HG02642 (cell line): ENCODE data around the gene SLC39A11.

Experiments
- ATAC-seq: cut with Tn5 transposase; IDR thresholded peaks from one replicate; pipeline ENCODE4 v1.9.1; 2021; ENCODE audit warnings: mild to moderate bottlenecking; ENCODE audit not compliant: unreplicated experiment, poor library complexity

SLC39A11 gene

GRCh38 chr17:72985882-72986720 is 106.4 kb downstream of the SLC39A11 start:
- ATAC-seq = peak; percentile 70

- no peak for ATAC-seq
These were observed 107.6 kb downstream of the SLC39A11 start for GRCh38 chr17:72984926-72985325.

- no peak for ATAC-seq
These were observed 108.2 kb downstream of the SLC39A11 start for GRCh38 chr17:72984145-72984925.

- ATAC-seq = no peak
These were observed 109.8 kb downstream of the SLC39A11 start for GRCh38 chr17:72982680-72983079.

- no peak for ATAC-seq
These were observed 113.8 kb downstream of the SLC39A11 start for GRCh38 chr17:72978593-72979218.

- no peak for ATAC-seq
These were observed 114.6 kb downstream of the SLC39A11 start for GRCh38 chr17:72977771-72978417.

- ATAC-seq = no peak
These were observed 115.3 kb downstream of the SLC39A11 start for GRCh38 chr17:72976971-72977770.

GRCh38 chr17:72975509-72975908 is 117.0 kb downstream of the SLC39A11 start:
- ATAC-seq = no peak

GRCh38 chr17:72974605-72975232 is 117.8 kb downstream of the SLC39A11 start:
- no peak for ATAC-seq

GRCh38 chr17:72972263-72972951 is 120.1 kb downstream of the SLC39A11 start:
- no peak for ATAC-seq

GRCh38 chr17:72971226-72971880 is 121.1 kb downstream of the SLC39A11 start:
- ATAC-seq = no peak

- ATAC-seq = no peak
These were observed 121.7 kb downstream of the SLC39A11 start for GRCh38 chr17:72970797-72971196.

GRCh38 chr17:72970246-72970645 is 122.2 kb downstream of the SLC39A11 start:
- ATAC-seq = no peak

GRCh38 chr17:72969293-72969906 is 123.1 kb downstream of the SLC39A11 start:
- no peak for ATAC-seq

- ATAC-seq = no peak
These were observed 123.7 kb downstream of the SLC39A11 start for GRCh38 chr17:72968798-72969197.

GRCh38 chr17:72967977-72968585 is 124.4 kb downstream of the SLC39A11 start:
- ATAC-seq = no peak

GRCh38 chr17:72967277-72967970 is 125.1 kb downstream of the SLC39A11 start:
- no peak for ATAC-seq
